ENCODE measurements around the gene TRIM26. TPM values are rescaled to one million over a fixed set of nuclear protein-coding genes. Genes with fewer than 3 reads are reported as not detected.

Gene TRIM26
- polyA plus RNA-seq, 1 of the 3 experiments (the other 2 are of a cell fraction), result 26.1 TPM

- Histone ChIP-seq H3K4me1 (ENCODE audit: control insufficient read depth in 1 of 2, insufficient read depth in 2 of 2, low read depth in 1 of 2, low read length in 1 of 2) (no peaks in the 10 kb centered on the region), H3K79me2 (ENCODE audit: insufficient read depth) (no peaks in the 10 kb centered on the region), H3K9me3 (peaks cover 10% of the 10 kb centered on the region; the same call in 1 of the 2 replicates), H3K27ac (ENCODE audit: low read depth in 2 of 2, low read length in 1 of 2) (no peak overlapping the region), H4K20me1 (ENCODE audit: insufficient read depth) (no peaks in the 10 kb centered on the region), H3K9ac (no peak overlapping the region), H3K4me3 (ENCODE audit: low read depth in 2 of 2, low read length in 1 of 2) (no peak overlapping the region), H2AFZ (ENCODE audit: low read depth) (no peak overlapping the region), H3F3A (replicated peaks; ENCODE audit: insufficient read depth) (no peaks in the 10 kb centered on the region), H3K27me3 (ENCODE audit: insufficient read depth) (peaks cover 8% of the 10 kb centered on the region), H3K4me2 (no peak overlapping the region), H3K9me2 (no peaks in the 10 kb centered on the region), H3K36me3 (replicated peaks in 1 of 2; ENCODE audit: control insufficient read depth in 1 of 2, insufficient read depth in 2 of 2, low read length in 1 of 2) (no peaks in the 10 kb centered on the region)
- ChIA-PET POLR2A (no interaction called here), CTCF (no interaction called here)
- WGBS (ENCODE audit: low lambda C conversion rate), result 26% methylated on average over 1 of the region's 1 CpG
- no peak for DNase-seq
- no peak for TF ChIP-seq ZBTB33 (IDR thresholded peaks at IDR 0.05; ENCODE audit: borderline replicate concordance, low read depth)
- no peak for TF ChIP-seq FOXJ3 (CRISPR knock-in tag; IDR thresholded peaks at IDR 0.05)
- no peak for TF ChIP-seq RAD21 (IDR thresholded peaks at IDR 0.05; ENCODE audit: low read length)
- TF ChIP-seq TAF1 (IDR thresholded peaks at IDR 0.05; ENCODE audit: borderline replicate concordance, low read depth, low read length), result no peak
- no peak for TF ChIP-seq CHD2 (IDR thresholded peaks at IDR 0.05; ENCODE audit: low read length, partially characterized antibody)
- no peak for TF ChIP-seq GATA2 (CRISPR knock-in tag; IDR thresholded peaks at IDR 0.05)
- TF ChIP-seq MEF2A (IDR thresholded peaks at IDR 0.05; ENCODE audit: borderline replicate concordance, low read depth), result no peak
Observed at GRCh38 chr6:30178837-30179236, 34.4 kb downstream of the TRIM26 start.

- Histone ChIP-seq H3K9ac (no peak overlapping the region), H3K9me3 (peaks cover 10% of the 10 kb centered on the region; the same call in 1 of the 2 replicates), H4K20me1 (ENCODE audit: insufficient read depth) (no peaks in the 10 kb centered on the region), H3F3A (replicated peaks; ENCODE audit: insufficient read depth) (no peaks in the 10 kb centered on the region), H3K79me2 (ENCODE audit: insufficient read depth) (no peaks in the 10 kb centered on the region), H3K4me1 (ENCODE audit: control insufficient read depth in 1 of 2, insufficient read depth in 2 of 2, low read depth in 1 of 2, low read length in 1 of 2) (peaks cover 0 to 3% of the 10 kb centered on the region in 2 experiments; a peak in 1 of 4 replicates), H3K36me3 (replicated peaks in 1 of 2; ENCODE audit: control insufficient read depth in 1 of 2, insufficient read depth in 2 of 2, low read length in 1 of 2) (no peaks in the 10 kb centered on the region), H2AFZ (ENCODE audit: low read depth) (no peak overlapping the region), H3K27ac (ENCODE audit: low read depth in 2 of 2, low read length in 1 of 2) (no peak overlapping the region), H3K27me3 (ENCODE audit: insufficient read depth) (peaks cover 35% of the 10 kb centered on the region), H3K4me3 (ENCODE audit: low read depth in 2 of 2, low read length in 1 of 2) (no peak overlapping the region), H3K4me2 (no peak overlapping the region), H3K9me2 (no peaks in the 10 kb centered on the region)
- 7% methylated on average over 2 of the region's 2 CpGs for WGBS (ENCODE audit: low lambda C conversion rate)
- no peak for TF ChIP-seq USF2 (IDR thresholded peaks at IDR 0.05; ENCODE audit: borderline replicate concordance, low read depth, low read length)
- TF ChIP-seq MEF2A (IDR thresholded peaks at IDR 0.05; ENCODE audit: borderline replicate concordance, low read depth), result no peak
- no peak for TF ChIP-seq RXRA (IDR thresholded peaks at IDR 0.05; ENCODE audit: borderline replicate concordance, low read depth)
- no peak for TF ChIP-seq YY1 (IDR thresholded peaks at IDR 0.05; ENCODE audit: low read depth)
- TF ChIP-seq FOXJ3 (CRISPR knock-in tag; IDR thresholded peaks at IDR 0.05), result no peak
- no peak for TF ChIP-seq ELF1 (IDR thresholded peaks at IDR 0.05)
- TF ChIP-seq FOXM1 (IDR thresholded peaks at IDR 0.05; ENCODE audit: low read depth), result no peak
- no peak for TF ChIP-seq RFX5 (IDR thresholded peaks at IDR 0.05; ENCODE audit: low read length)
- no peak for TF ChIP-seq FOSL2 (IDR thresholded peaks at IDR 0.05; ENCODE audit: borderline replicate concordance, low read depth)
- no peak for TF ChIP-seq ZBTB33 (IDR thresholded peaks at IDR 0.05; ENCODE audit: borderline replicate concordance, low read depth)
- DNase-seq, result no peak
- ChIA-PET CTCF (interaction anchor here (1.0 kb wide), 1 partner anchor 33 kb away, joined by 3 read pairs; no protein-coding TSS in a partner anchor), POLR2A (no interaction called here)
Observed at GRCh38 chr6:30175765-30176164, 37.4 kb downstream of the TRIM26 start.

Data from SK-N-SH (cell line).